NCI-H748 treated with DMSO at 0.1 percent for 48 hours (cell line): ENCODE data around the gene ATP6V0A4.

Experiments
- DNase-seq: peaks from one replicate; lab custom pipeline; 2025; lab: John Stamatoyannopoulos, UW

ATP6V0A4 gene

GRCh38 chr7:138661069-138661635, 136.8 kb downstream of the ATP6V0A4 start:
- DNase-seq, result no peak

- DNase-seq, result no peak
These were observed 139.1 kb downstream of the ATP6V0A4 start for GRCh38 chr7:138658889-138659288.

- no peak for DNase-seq
These were observed 140.1 kb downstream of the ATP6V0A4 start for GRCh38 chr7:138657854-138658386.

GRCh38 chr7:138656952-138657351, 141.0 kb downstream of the ATP6V0A4 start:
- DNase-seq, result no peak
